ENCODE data around the gene CTBP2. TPM values are rescaled to one million over a fixed set of nuclear protein-coding genes. Genes with fewer than 3 reads are reported as not detected.

The CTBP2 gene
- total and polyA plus RNA-seq, 10 of the 15 experiments (the other 5 are each of a cell fraction or from before 2014, with no cell fraction given) = 0.02 to 0.72 (median 0.06) TPM; not detected in 2

DNA sequence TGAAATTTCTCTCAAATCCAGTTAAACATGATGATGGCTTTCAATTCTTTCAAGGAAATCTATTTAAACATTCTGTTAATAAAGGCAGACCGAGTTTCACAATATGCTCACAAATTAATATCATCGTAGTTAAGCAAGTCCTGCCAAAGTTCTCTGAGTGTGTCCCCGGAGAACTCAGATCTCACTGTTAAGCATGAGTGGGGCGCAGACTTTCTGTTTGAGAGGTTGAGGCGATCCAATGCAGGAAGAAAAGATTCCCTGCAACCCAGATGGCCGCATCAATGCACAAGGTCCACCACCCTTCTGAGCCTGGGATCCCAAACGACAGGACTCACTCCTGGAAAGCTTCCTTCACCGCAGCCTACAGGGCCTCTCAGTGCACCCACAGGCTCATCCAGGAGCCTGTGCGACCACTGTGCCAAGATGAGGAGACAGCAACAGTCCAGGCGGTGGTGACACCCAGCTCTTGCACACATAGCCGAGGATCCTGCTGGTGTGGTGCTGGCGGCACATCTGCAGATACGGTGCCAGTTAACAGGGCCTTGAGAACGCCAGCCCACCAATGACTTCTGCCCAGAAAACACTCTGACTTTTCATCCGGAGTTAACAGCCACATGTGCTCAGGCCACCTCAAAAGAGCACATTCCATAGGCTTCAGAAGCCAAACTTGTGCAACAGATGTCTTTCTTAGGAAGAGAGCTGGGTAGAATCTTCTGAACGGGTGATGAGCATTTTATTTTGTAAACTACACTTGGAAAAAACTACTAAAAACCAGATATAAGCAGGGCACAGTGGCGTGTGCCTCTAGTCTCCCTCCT lies 116.3 kb downstream of the CTBP2 start:
- H4K20me1 ChIP-seq (ENCODE audit: control insufficient read depth, insufficient read depth) = no peaks in the 10 kb centered on the region
- intact Hi-C loops (cut with micrococcal nuclease; ENCODE audit: unreplicated experiment) = no loop called here
- no peak overlapping the region for H3K4me2 ChIP-seq (ENCODE audit: control insufficient read depth, insufficient read depth)
- ChIA-PET RAD21 (ENCODE audit: unreplicated experiment) (no interaction called here), POLR2A (interaction anchor here (0.5 kb wide), 1 partner anchor 266 kb away, joined by 3 read pairs; no protein-coding TSS in a partner anchor), SMC1A (ENCODE audit: uncharacterized antibody, unreplicated experiment) (no interaction called here), CTCF (interaction anchor here (0.6 kb wide), 1 partner anchor 51 kb away, joined by 3 read pairs; no protein-coding TSS in a partner anchor)
- no peak for DNase-seq (ENCODE audit: low read depth, low spot score)
- no TSS peak for BruUV-seq (replicated peaks)
- in situ Hi-C loops (cut with MboI) = no loop called here
- no peaks in the 10 kb centered on the region; a peak in 2 of 4 replicates for H3K27me3 ChIP-seq (replicated peaks in 1 of 2; ENCODE audit: control insufficient read depth in 2 of 2, insufficient read depth in 2 of 2, low read length in 1 of 2)
- no peaks in the 10 kb centered on the region for H3K9me3 ChIP-seq (replicated peaks; ENCODE audit: control insufficient read depth, insufficient read depth, low read length)
- H3K9ac ChIP-seq (ENCODE audit: control insufficient read depth, insufficient read depth, low read length) = no peak overlapping the region
- H3K36me3 ChIP-seq (ENCODE audit: control insufficient read depth in 2 of 2, insufficient read depth in 2 of 2, low read length in 1 of 2) = no peaks in the 10 kb centered on the region
- H3K27ac ChIP-seq (ENCODE audit: control insufficient read depth, insufficient read depth) = no peak overlapping the region
- no peaks in the 10 kb centered on the region for H3K79me2 ChIP-seq (ENCODE audit: control insufficient read depth, insufficient read depth, low read length)
- ATAC-seq = no peak
- H3K4me1 ChIP-seq (ENCODE audit: control insufficient read depth, insufficient read depth, low read length) = no peaks in the 10 kb centered on the region
- FAIRE-seq = no peak
- no peak overlapping the region for H2AFZ ChIP-seq (ENCODE audit: control insufficient read depth, low read depth, low read length)
- H3K4me3 ChIP-seq = no peak overlapping the region
- 41% methylated on average over 17 of the region's 17 CpGs for WGBS (ENCODE audit: insufficient coverage, insufficient replicate concordance, low lambda C conversion rate, missing lambda C conversion rate)
- TF ChIP-seq EZH2 (IDR thresholded peaks at IDR 0.05; ENCODE audit: borderline replicate concordance, control insufficient read depth, low read depth, low read length) (no peak), KLF5 (IDR thresholded peaks at IDR 0.05; ENCODE audit: partially characterized antibody) (no peak), NFYA (IDR thresholded peaks at IDR 0.05; ENCODE audit: borderline replicate concordance, low read depth, low read length) (no peak), IKZF2 (IDR thresholded peaks at IDR 0.05) (no peak), SUZ12 (IDR thresholded peaks at IDR 0.05; ENCODE audit: unreplicated experiment) (no peak), GABPA (IDR thresholded peaks at IDR 0.05; ENCODE audit: low read depth) (no peak), CBX3 (IDR thresholded peaks at IDR 0.05; ENCODE audit: borderline replicate concordance, low read depth) (no peak), RELA (IDR thresholded peaks at IDR 0.05; ENCODE audit: borderline replicate concordance, partially characterized antibody) (no peak), MXI1 (IDR thresholded peaks at IDR 0.05; ENCODE audit: low read depth, low read length) (no peak), RBBP5 (conservative IDR thresholded peaks at IDR 0.05) (no peak), CEBPB (IDR thresholded peaks at IDR 0.05; ENCODE audit: borderline replicate concordance in 1 of 2, low read depth in 2 of 2, low read length in 2 of 2) (no peak), CREB1 (IDR thresholded peaks at IDR 0.05; ENCODE audit: low read depth) (no peak), SPI1 (IDR thresholded peaks at IDR 0.05; ENCODE audit: borderline replicate concordance, insufficient read depth, low read depth, low read length) (no peak)
- TF ChIP-seq, protein P1, sequence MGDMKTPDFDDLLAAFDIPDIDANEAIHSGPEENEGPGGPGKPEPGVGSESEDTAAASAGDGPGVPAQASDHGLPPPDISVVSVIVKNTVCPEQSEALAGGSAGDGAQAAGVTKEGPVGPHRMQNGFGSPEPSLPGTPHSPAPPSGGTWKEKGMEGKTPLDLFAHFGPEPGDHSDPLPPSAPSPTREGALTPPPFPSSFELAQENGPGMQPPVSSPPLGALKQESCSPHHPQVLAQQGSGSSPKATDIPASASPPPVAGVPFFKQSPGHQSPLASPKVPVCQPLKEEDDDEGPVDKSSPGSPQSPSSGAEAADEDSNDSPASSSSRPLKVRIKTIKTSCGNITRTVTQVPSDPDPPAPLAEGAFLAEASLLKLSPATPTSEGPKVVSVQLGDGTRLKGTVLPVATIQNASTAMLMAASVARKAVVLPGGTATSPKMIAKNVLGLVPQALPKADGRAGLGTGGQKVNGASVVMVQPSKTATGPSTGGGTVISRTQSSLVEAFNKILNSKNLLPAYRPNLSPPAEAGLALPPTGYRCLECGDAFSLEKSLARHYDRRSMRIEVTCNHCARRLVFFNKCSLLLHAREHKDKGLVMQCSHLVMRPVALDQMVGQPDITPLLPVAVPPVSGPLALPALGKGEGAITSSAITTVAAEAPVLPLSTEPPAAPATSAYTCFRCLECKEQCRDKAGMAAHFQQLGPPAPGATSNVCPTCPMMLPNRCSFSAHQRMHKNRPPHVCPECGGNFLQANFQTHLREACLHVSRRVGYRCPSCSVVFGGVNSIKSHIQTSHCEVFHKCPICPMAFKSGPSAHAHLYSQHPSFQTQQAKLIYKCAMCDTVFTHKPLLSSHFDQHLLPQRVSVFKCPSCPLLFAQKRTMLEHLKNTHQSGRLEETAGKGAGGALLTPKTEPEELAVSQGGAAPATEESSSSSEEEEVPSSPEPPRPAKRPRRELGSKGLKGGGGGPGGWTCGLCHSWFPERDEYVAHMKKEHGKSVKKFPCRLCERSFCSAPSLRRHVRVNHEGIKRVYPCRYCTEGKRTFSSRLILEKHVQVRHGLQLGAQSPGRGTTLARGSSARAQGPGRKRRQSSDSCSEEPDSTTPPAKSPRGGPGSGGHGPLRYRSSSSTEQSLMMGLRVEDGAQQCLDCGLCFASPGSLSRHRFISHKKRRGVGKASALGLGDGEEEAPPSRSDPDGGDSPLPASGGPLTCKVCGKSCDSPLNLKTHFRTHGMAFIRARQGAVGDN (IDR thresholded peaks at IDR 0.05) = no peak
- TF ChIP-seq, protein P2, sequence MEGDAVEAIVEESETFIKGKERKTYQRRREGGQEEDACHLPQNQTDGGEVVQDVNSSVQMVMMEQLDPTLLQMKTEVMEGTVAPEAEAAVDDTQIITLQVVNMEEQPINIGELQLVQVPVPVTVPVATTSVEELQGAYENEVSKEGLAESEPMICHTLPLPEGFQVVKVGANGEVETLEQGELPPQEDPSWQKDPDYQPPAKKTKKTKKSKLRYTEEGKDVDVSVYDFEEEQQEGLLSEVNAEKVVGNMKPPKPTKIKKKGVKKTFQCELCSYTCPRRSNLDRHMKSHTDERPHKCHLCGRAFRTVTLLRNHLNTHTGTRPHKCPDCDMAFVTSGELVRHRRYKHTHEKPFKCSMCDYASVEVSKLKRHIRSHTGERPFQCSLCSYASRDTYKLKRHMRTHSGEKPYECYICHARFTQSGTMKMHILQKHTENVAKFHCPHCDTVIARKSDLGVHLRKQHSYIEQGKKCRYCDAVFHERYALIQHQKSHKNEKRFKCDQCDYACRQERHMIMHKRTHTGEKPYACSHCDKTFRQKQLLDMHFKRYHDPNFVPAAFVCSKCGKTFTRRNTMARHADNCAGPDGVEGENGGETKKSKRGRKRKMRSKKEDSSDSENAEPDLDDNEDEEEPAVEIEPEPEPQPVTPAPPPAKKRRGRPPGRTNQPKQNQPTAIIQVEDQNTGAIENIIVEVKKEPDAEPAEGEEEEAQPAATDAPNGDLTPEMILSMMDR (IDR thresholded peaks at IDR 0.05 in 2 of 3, conservative IDR thresholded peaks at IDR 0.05 in 1 of 3; ENCODE audit: control insufficient read depth in 2 of 3, extremely low read depth in 1 of 3, insufficient read depth in 1 of 3, low read depth in 3 of 3, low read length in 3 of 3) = no peak
- TF ChIP-seq, protein P3, sequence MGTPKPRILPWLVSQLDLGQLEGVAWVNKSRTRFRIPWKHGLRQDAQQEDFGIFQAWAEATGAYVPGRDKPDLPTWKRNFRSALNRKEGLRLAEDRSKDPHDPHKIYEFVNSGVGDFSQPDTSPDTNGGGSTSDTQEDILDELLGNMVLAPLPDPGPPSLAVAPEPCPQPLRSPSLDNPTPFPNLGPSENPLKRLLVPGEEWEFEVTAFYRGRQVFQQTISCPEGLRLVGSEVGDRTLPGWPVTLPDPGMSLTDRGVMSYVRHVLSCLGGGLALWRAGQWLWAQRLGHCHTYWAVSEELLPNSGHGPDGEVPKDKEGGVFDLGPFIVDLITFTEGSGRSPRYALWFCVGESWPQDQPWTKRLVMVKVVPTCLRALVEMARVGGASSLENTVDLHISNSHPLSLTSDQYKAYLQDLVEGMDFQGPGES (IDR thresholded peaks at IDR 0.05) = no peak

Data from GM12878 (cell line).